Liver (tissue), 3 donors: ENCODE data around the gene GLI3.

Experiments used
- CTCF ChIP-seq: fragments of 150-350 bp; IDR thresholded peaks from 2 replicates; pipeline ENCODE4 v1.5.1; 2017; ENCODE audit warnings: improper control_type of control experiment, low read depth, low read length; ENCODE audit not compliant: missing input control
- GABPA ChIP-seq, 2 donors: IDR thresholded peaks in 1 of 2; conservative IDR thresholded peaks in 1 of 2; 2 replicates each; pipeline ENCODE4 v1.6.1; 2016; ENCODE audit warnings: antibody characterized with exemption in 2 of 2, mild to moderate bottlenecking in 1 of 2, moderate library complexity in 1 of 2
- JUND ChIP-seq, 2 donors: IDR thresholded peaks; 2 replicates each; pipeline ENCODE4 v1.6.1; 2016; ENCODE audit warnings: antibody characterized with exemption in 2 of 2
- RAD21 ChIP-seq, 2 donors: IDR thresholded peaks; 2 replicates each; pipeline ENCODE4 v1.6.1; 2016; ENCODE audit warnings: antibody characterized with exemption in 2 of 2, mild to moderate bottlenecking in 2 of 2
- RXRA ChIP-seq, 2 donors: IDR thresholded peaks; 2 replicates each; pipeline ENCODE4 v1.6.1; 2017 to 2018; ENCODE audit warnings: antibody characterized with exemption in 2 of 2, mild to moderate bottlenecking in 1 of 2
- SP1 ChIP-seq: IDR thresholded peaks from 2 replicates; pipeline ENCODE4 v1.6.1; 2018; ENCODE audit warnings: antibody characterized with exemption, mild to moderate bottlenecking
- YY1 ChIP-seq: IDR thresholded peaks from 2 replicates; pipeline ENCODE4 v1.6.1; 2016; ENCODE audit warnings: antibody characterized with exemption, mild to moderate bottlenecking
- donor health status: healthy.
- donor health status: healthy.

DNA sequence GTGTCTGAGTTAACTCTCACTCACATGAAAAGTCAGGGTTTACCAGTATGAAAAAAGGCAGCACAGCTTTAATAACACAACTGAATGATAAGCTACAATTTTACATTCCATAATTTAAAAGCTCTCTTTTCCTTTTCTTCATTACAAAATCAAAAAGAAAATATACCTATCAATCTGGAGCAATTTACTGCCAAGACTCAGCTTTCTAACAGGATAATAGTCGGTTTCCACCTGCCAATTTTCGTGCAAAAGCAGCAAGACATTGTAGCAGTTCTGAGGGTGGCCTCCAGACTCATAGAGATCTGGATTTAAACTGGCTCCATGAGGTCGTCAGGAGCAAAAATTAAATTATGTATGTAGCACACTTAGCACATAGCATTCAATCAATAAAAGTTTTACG is 191.0 kb downstream of the GLI3 start:
- TF ChIP-seq JUND (IDR thresholded peaks at IDR 0.05) = no peak
- TF ChIP-seq CTCF = no peak
- TF ChIP-seq SP1 = no peak
- no peak for TF ChIP-seq GABPA (IDR thresholded peaks at IDR 0.05 in 1 of 2, conservative IDR thresholded peaks at IDR 0.05 in 1 of 2)
- TF ChIP-seq RAD21 (IDR thresholded peaks at IDR 0.05) = no peak
- TF ChIP-seq RXRA (IDR thresholded peaks at IDR 0.05) = no peak
- no peak for TF ChIP-seq YY1
